Tibial artery (tissue), 4 donors: ENCODE data around the gene PPP2R2B.

ENCODE experiments used
- DNase-seq, 2 donors: peaks; one replicate each; pipeline ENCODE4 v3.0.0-alpha.2; 2019
- H3K27ac ChIP-seq, 2 donors: fragments of 200-600 bp; sonication (generic) in 1 of 2; 1 replicate in 1 of 2; 2 replicates in 1 of 2; pipeline ENCODE4 v1.5.1; 2018 to 2019; ENCODE audit warnings: mild to moderate bottlenecking in 1 of 2
- H3K27me3 ChIP-seq, 2 donors: fragments of 200-600 bp; sonication (generic) in 1 of 2; one replicate each; pipeline versions ENCODE4 v1.5.1 to v1.6.0; 2016 to 2019
- H3K36me3 ChIP-seq, 3 donors: fragments of 200-600 bp; sonication (generic) in 2 of 3; one replicate each; pipeline ENCODE4 v1.5.1; 2016 to 2019; ENCODE audit warnings: mild to moderate bottlenecking in 2 of 3
- H3K4me1 ChIP-seq, 4 donors: fragments of 200-600 bp; sonication (generic) in 2 of 4; 1 replicate in 3 of 4; 2 replicates in 1 of 4; pipeline ENCODE4 v1.5.1; 2016 to 2019
- H3K4me3 ChIP-seq, 2 donors: fragments of 200-600 bp; sonication (generic) in 1 of 2; 1 replicate in 1 of 2; 2 replicates in 1 of 2; pipeline ENCODE4 v1.5.1; 2018 to 2019; ENCODE audit warnings: mild to moderate bottlenecking in 2 of 2
- H3K9me3 ChIP-seq, 3 donors: fragments of 200-600 bp; sonication (generic) in 1 of 3; one replicate each; pipeline ENCODE4 v1.5.1; 2016 to 2019
- CTCF ChIP-seq, 2 experiments: fragments of 200-600 bp in 1 of 2; fragments of 450-650 bp in 1 of 2; IDR thresholded peaks; one replicate each; pipeline ENCODE4 v1.5.1; 2017 to 2019; ENCODE audit warnings: antibody characterized with exemption in 2 of 2, mild to moderate bottlenecking in 1 of 2, moderate library complexity in 1 of 2
- intact Hi-C: fragments of 100-400 bp; cut with DNase I; formaldehyde crosslinking; loops from one replicate; pipeline ENCODE4 v1.15.0; 2023; ENCODE audit warnings: low total_unique reads

The PPP2R2B gene

GRCh38 chr5:146904890-146905289 is 26.3 kb upstream of the PPP2R2B start:
- no peaks in the 10 kb centered on the region for H3K9me3 ChIP-seq
- no peak overlapping the region for H3K27ac ChIP-seq
- TF ChIP-seq CTCF (IDR thresholded peaks at IDR 0.05): no peak
- H3K36me3 ChIP-seq: no peaks in the 10 kb centered on the region
- no peak overlapping the region for H3K4me3 ChIP-seq
- no peak for DNase-seq
- no peaks in the 10 kb centered on the region for H3K27me3 ChIP-seq
- intact Hi-C loops: no loop called here
- H3K4me1 ChIP-seq: no peaks in the 10 kb centered on the region

GRCh38 chr5:146903789-146904188 is 25.2 kb upstream of the PPP2R2B start:
- no peak for DNase-seq
- no peaks in the 10 kb centered on the region for H3K4me1 ChIP-seq
- no peaks in the 10 kb centered on the region for H3K27me3 ChIP-seq
- no peak overlapping the region for H3K4me3 ChIP-seq
- no peak for TF ChIP-seq CTCF (IDR thresholded peaks at IDR 0.05)
- no peaks in the 10 kb centered on the region for H3K9me3 ChIP-seq
- no peaks in the 10 kb centered on the region for H3K36me3 ChIP-seq
- no peak overlapping the region for H3K27ac ChIP-seq
- intact Hi-C loops: no loop called here

GRCh38 chr5:146902471-146902870 is 23.9 kb upstream of the PPP2R2B start:
- no peaks in the 10 kb centered on the region for H3K4me1 ChIP-seq
- no peaks in the 10 kb centered on the region for H3K36me3 ChIP-seq
- TF ChIP-seq CTCF (IDR thresholded peaks at IDR 0.05): no peak
- no peak overlapping the region for H3K27ac ChIP-seq
- no peaks in the 10 kb centered on the region for H3K27me3 ChIP-seq
- DNase-seq: no peak
- intact Hi-C loops: no loop called here
- no peak overlapping the region for H3K4me3 ChIP-seq
- no peaks in the 10 kb centered on the region for H3K9me3 ChIP-seq

- TF ChIP-seq CTCF (IDR thresholded peaks at IDR 0.05): no peak
- H3K4me3 ChIP-seq: no peak overlapping the region
- no peaks in the 10 kb centered on the region for H3K4me1 ChIP-seq
- intact Hi-C loops: no loop called here
- H3K27ac ChIP-seq: no peak overlapping the region
- no peaks in the 10 kb centered on the region for H3K36me3 ChIP-seq
- H3K9me3 ChIP-seq: no peaks in the 10 kb centered on the region
- no peak for DNase-seq
- H3K27me3 ChIP-seq: no peaks in the 10 kb centered on the region
These were observed 18.5 kb upstream of the PPP2R2B start for GRCh38 chr5:146897061-146897460.

GRCh38 chr5:146894753-146895521 is 16.4 kb upstream of the PPP2R2B start:
- Histone ChIP-seq H3K27me3 (no peaks in the 10 kb centered on the region), H3K27ac (no peak overlapping the region), H3K4me1 (no peaks in the 10 kb centered on the region), H3K36me3 (no peaks in the 10 kb centered on the region), H3K9me3 (no peaks in the 10 kb centered on the region), H3K4me3 (no peak overlapping the region)
- no peak for TF ChIP-seq CTCF (IDR thresholded peaks at IDR 0.05)
- intact Hi-C loops: no loop called here
- DNase-seq: no peak
